Stimulated activated CD4-positive, alpha-beta T cell treated with anti-CD3 and anti-CD28 coated beads, TNF-alpha, amount 100 ng/mL, for 1 hour (primary cell): ENCODE measurements around the gene FXYD5.
"Not testable (repeated sequence)": the region's sequence is repeated elsewhere in the genome, so short reads cannot be mapped to it uniquely, and the experiment has no call there.

Experiments
- DNase-seq, 3 donors: peaks; one replicate each; pipeline ENCODE4 v3.0.0-alpha.2; 2020; ENCODE audit warnings: low read depth in 3 of 3, low spot score in 1 of 3

FXYD5 gene

GRCh38 chr19:35119578-35120155 lies 34.9 kb upstream of the FXYD5 start:
- no peak for DNase-seq

- no peak for DNase-seq
Measured at GRCh38 chr19:35120492-35120891, 34.0 kb upstream of the FXYD5 start.

- no peak for DNase-seq
Measured at GRCh38 chr19:35120898-35121297, 33.6 kb upstream of the FXYD5 start.

GRCh38 chr19:35122687-35123551 lies 31.6 kb upstream of the FXYD5 start:
- no peak for DNase-seq

- no peak for DNase-seq
Measured at GRCh38 chr19:35123573-35123972, 31.0 kb upstream of the FXYD5 start.

- DNase-seq, result peak; percentile 72 to 79 (median 74)
Measured at GRCh38 chr19:35124098-35125060, 30.2 kb upstream of the FXYD5 start.

- DNase-seq, result no peak
Measured at GRCh38 chr19:35125270-35125717, 29.2 kb upstream of the FXYD5 start.

GRCh38 chr19:35125749-35126623 lies 28.5 kb upstream of the FXYD5 start:
- DNase-seq, result no peak

- DNase-seq, result no peak
Measured at GRCh38 chr19:35126624-35126959, 27.9 kb upstream of the FXYD5 start.

GRCh38 chr19:35127871-35128270 lies 26.7 kb upstream of the FXYD5 start:
- no peak for DNase-seq

- no peak for DNase-seq
Measured at GRCh38 chr19:35128398-35129057, 26.0 kb upstream of the FXYD5 start.

GRCh38 chr19:35129724-35130274 lies 24.7 kb upstream of the FXYD5 start:
- not testable (repeated sequence) for DNase-seq

- DNase-seq, result no peak
Measured at GRCh38 chr19:35130761-35131720, 23.5 kb upstream of the FXYD5 start.

GRCh38 chr19:35132254-35132653 lies 22.3 kb upstream of the FXYD5 start:
- no peak for DNase-seq

- no peak for DNase-seq
Measured at GRCh38 chr19:35133826-35134225, 20.7 kb upstream of the FXYD5 start.

- no peak for DNase-seq
Measured at GRCh38 chr19:35134601-35135242, 19.8 kb upstream of the FXYD5 start, which contains the start of gene LGI4. Gene LGI4, minus strand, starts transcription at chr19:35135059. Its CDS starts 379 bp downstream, at chr19:35134680.

- DNase-seq, result peak in 1 of 3 donors; percentile 58
Measured at GRCh38 chr19:35135389-35135909, 19.1 kb upstream of the FXYD5 start.

- DNase-seq, result no peak
Measured at GRCh38 chr19:35136231-35136630, 18.3 kb upstream of the FXYD5 start.
